ENCODE measurements around the gene NKIRAS2.
A peak's percentile ranks its signal among the peaks of the same experiment; 100 is the strongest.

Gene NKIRAS2

GRCh38 chr17:42049834-42050392 is 30.0 kb downstream of the NKIRAS2 start:
- Histone ChIP-seq H3K27me3 (ENCODE audit: low read length) (no peaks in the 10 kb centered on the region), H3K27ac (ENCODE audit: low read depth, low read length) (no peak overlapping the region), H3K9me3 (ENCODE audit: insufficient read depth, low read length) (no peaks in the 10 kb centered on the region), H3K36me3 (ENCODE audit: low read length) (no peaks in the 10 kb centered on the region), H3F3A (ENCODE audit: insufficient read depth) (no peaks in the 10 kb centered on the region), H3K4me3 (ENCODE audit: insufficient read depth, low read length, poor library complexity, severe bottlenecking) (no peak overlapping the region), H3K9me2 (replicated peaks; ENCODE audit: insufficient read depth, low read length) (no peaks in the 10 kb centered on the region), H3K9ac (ENCODE audit: low read length) (no peak overlapping the region), H3K79me2 (ENCODE audit: insufficient read depth, low read length) (no peaks in the 10 kb centered on the region), H3K4me2 (ENCODE audit: low read depth, low read length, poor library complexity, severe bottlenecking) (peak overlapping the region; percentile 28), H2AFZ (ENCODE audit: low read depth, low read length, severe bottlenecking) (no peak overlapping the region), H4K20me1 (ENCODE audit: low read depth, low read length) (no peaks in the 10 kb centered on the region)
- TF ChIP-seq EZH2phosphoT487 (conservative IDR thresholded peaks at IDR 0.05; ENCODE audit: low read length) (no peak), CTCF (IDR thresholded peaks at IDR 0.05; ENCODE audit: insufficient read depth, low read length, poor library complexity, severe bottlenecking) (peak; percentile 25)

- peak within 1 kb of the TSS; percentile 28 for H3K4me2 ChIP-seq (ENCODE audit: low read depth, low read length, poor library complexity, severe bottlenecking)
- no peaks in the 10 kb centered on the region for H3K9me2 ChIP-seq (replicated peaks; ENCODE audit: insufficient read depth, low read length)
- H3K9ac ChIP-seq (ENCODE audit: low read length) = no peak within 1 kb of the TSS
- no peak within 1 kb of the TSS for H3K4me3 ChIP-seq (ENCODE audit: insufficient read depth, low read length, poor library complexity, severe bottlenecking)
- H3K36me3 ChIP-seq (ENCODE audit: low read length) = no peaks in the 10 kb centered on the region
- H3K79me2 ChIP-seq (ENCODE audit: insufficient read depth, low read length) = no peaks in the 10 kb centered on the region
- H4K20me1 ChIP-seq (ENCODE audit: low read depth, low read length) = no peaks in the 10 kb centered on the region
- no peaks in the 10 kb centered on the region for H3K9me3 ChIP-seq (ENCODE audit: insufficient read depth, low read length)
- H3K27ac ChIP-seq (ENCODE audit: low read depth, low read length) = no peak within 1 kb of the TSS
- no peak within 1 kb of the TSS for H2AFZ ChIP-seq (ENCODE audit: low read depth, low read length, severe bottlenecking)
- H3K27me3 ChIP-seq (ENCODE audit: low read length) = no peaks in the 10 kb centered on the region
- H3F3A ChIP-seq (ENCODE audit: insufficient read depth) = no peaks in the 10 kb centered on the region
- no peak for TF ChIP-seq EZH2phosphoT487 (conservative IDR thresholded peaks at IDR 0.05; ENCODE audit: low read length)
Observed at GRCh38 chr17:42050393-42051012, 30.6 kb downstream of the NKIRAS2 start, which contains the start of gene C17orf113. TSS of gene C17orf113 (minus strand) at chr17:42050601. CDS start at chr17:42043376, 7,225 bp downstream.

- no peak overlapping the region for H3K4me3 ChIP-seq (ENCODE audit: insufficient read depth, low read length, poor library complexity, severe bottlenecking)
- H3K79me2 ChIP-seq (ENCODE audit: insufficient read depth, low read length) = no peaks in the 10 kb centered on the region
- H3K36me3 ChIP-seq (ENCODE audit: low read length) = no peaks in the 10 kb centered on the region
- no peak overlapping the region for H3K4me2 ChIP-seq (ENCODE audit: low read depth, low read length, poor library complexity, severe bottlenecking)
- H3K27me3 ChIP-seq (ENCODE audit: low read length) = no peaks in the 10 kb centered on the region
- no peaks in the 10 kb centered on the region for H3K9me2 ChIP-seq (replicated peaks; ENCODE audit: insufficient read depth, low read length)
- H3K9me3 ChIP-seq (ENCODE audit: insufficient read depth, low read length) = no peaks in the 10 kb centered on the region
- no peaks in the 10 kb centered on the region for H3F3A ChIP-seq (ENCODE audit: insufficient read depth)
- no peak overlapping the region for H3K27ac ChIP-seq (ENCODE audit: low read depth, low read length)
- no peak overlapping the region for H3K9ac ChIP-seq (ENCODE audit: low read length)
- TF ChIP-seq CTCF (IDR thresholded peaks at IDR 0.05; ENCODE audit: insufficient read depth, low read length, poor library complexity, severe bottlenecking) (no peak), EZH2phosphoT487 (conservative IDR thresholded peaks at IDR 0.05; ENCODE audit: low read length) (no peak)
- H4K20me1 ChIP-seq (ENCODE audit: low read depth, low read length) = no peaks in the 10 kb centered on the region
- no peak overlapping the region for H2AFZ ChIP-seq (ENCODE audit: low read depth, low read length, severe bottlenecking)
Observed at GRCh38 chr17:42051013-42051400, 31.1 kb downstream of the NKIRAS2 start.

- TF ChIP-seq EZH2phosphoT487 (conservative IDR thresholded peaks at IDR 0.05; ENCODE audit: low read length) (no peak), CTCF (IDR thresholded peaks at IDR 0.05; ENCODE audit: insufficient read depth, low read length, poor library complexity, severe bottlenecking) (no peak)
- Histone ChIP-seq H3K27ac (ENCODE audit: low read depth, low read length) (no peak overlapping the region), H3K4me3 (ENCODE audit: insufficient read depth, low read length, poor library complexity, severe bottlenecking) (no peak overlapping the region), H3K4me2 (ENCODE audit: low read depth, low read length, poor library complexity, severe bottlenecking) (no peak overlapping the region), H2AFZ (ENCODE audit: low read depth, low read length, severe bottlenecking) (no peak overlapping the region), H3K36me3 (ENCODE audit: low read length) (no peaks in the 10 kb centered on the region), H3F3A (ENCODE audit: insufficient read depth) (no peaks in the 10 kb centered on the region), H3K27me3 (ENCODE audit: low read length) (no peaks in the 10 kb centered on the region), H3K79me2 (ENCODE audit: insufficient read depth, low read length) (no peaks in the 10 kb centered on the region), H3K9me3 (ENCODE audit: insufficient read depth, low read length) (no peaks in the 10 kb centered on the region), H4K20me1 (ENCODE audit: low read depth, low read length) (no peaks in the 10 kb centered on the region), H3K9ac (ENCODE audit: low read length) (no peak overlapping the region), H3K9me2 (replicated peaks; ENCODE audit: insufficient read depth, low read length) (no peaks in the 10 kb centered on the region)
Observed at GRCh38 chr17:42051645-42052044, 31.8 kb downstream of the NKIRAS2 start.

Measured in SU-DHL-6 (cell line).